ENCODE results near the gene WBP2.

GRCh38 chr17:75856062-75856756 is 1.1 kb upstream of the WBP2 start:
- no peak; the same call in 1 of the 2 replicates for TF ChIP-seq POLR2AphosphoS5 (IDR thresholded peaks at IDR 0.05; ENCODE audit: low read depth, low read length)
- no peak for TF ChIP-seq REST (IDR thresholded peaks at IDR 0.05; ENCODE audit: insufficient read depth in 1 of 2, low read depth in 2 of 2, low read length in 2 of 2)
- TF ChIP-seq TAF1 (IDR thresholded peaks at IDR 0.05; ENCODE audit: borderline replicate concordance, insufficient read depth, low read length) = no peak
- TF ChIP-seq SIN3A (IDR thresholded peaks at IDR 0.05; ENCODE audit: borderline replicate concordance, insufficient read depth, low read length) = no peak; the same call in 1 of the 2 replicates
